SK-N-SH treated with all-trans-retinoic acid at 6 μM for 48 hours (cell line): ENCODE results near the gene NRXN3.

Experiments
- ESRRG ChIP-seq: fragments of 250-450 bp; sonication (Bioruptor Pico); IDR thresholded peaks from 2 replicates; pipeline ENCODE4 v1.6.1; 2021; ENCODE audit warnings: mild to moderate bottlenecking
- OSR1 ChIP-seq: fragments of 250-450 bp; sonication (Bioruptor Pico); IDR thresholded peaks from 2 replicates; pipeline ENCODE4 v1.8.0; 2022; ENCODE audit warnings: moderate library complexity, mild to moderate bottlenecking, inconsistent platforms
- RARB ChIP-seq: fragments of 250-450 bp; sonication (Bioruptor Pico); IDR thresholded peaks from 2 replicates; pipeline ENCODE4 v1.8.0; 2021; ENCODE audit warnings: mild to moderate bottlenecking, moderate library complexity
- ZC3H10 ChIP-seq: fragments of 250-450 bp; sonication (Bioruptor Pico); IDR thresholded peaks from 2 replicates; pipeline ENCODE4 v1.5.1; 2021; ENCODE audit warnings: mild to moderate bottlenecking, moderate library complexity
- ZFP30 ChIP-seq: fragments of 450-650 bp; formaldehyde crosslinking; IDR thresholded peaks from 2 replicates; pipeline ENCODE4 v1.5.0; 2022; ENCODE audit warnings: mild to moderate bottlenecking, moderate library complexity

GRCh38 chr14:79915406-79915805 lies 1745.2 kb downstream of the NRXN3 start:
- TF ChIP-seq ESRRG (no peak), OSR1 (CRISPR knock-in tag) (no peak), ZFP30 (CRISPR knock-in tag) (no peak), ZC3H10 (no peak), RARB (CRISPR knock-in tag) (no peak)
